Measurements from ENCODE around the gene PCK1. TPM values are rescaled to one million over a fixed set of nuclear protein-coding genes. Genes with fewer than 3 reads are reported as not detected.

Gene PCK1
- total RNA-seq, 4 donors from 2014 or later: 0.10 to 3.2 (median 1.7) TPM

GRCh38 chr20:57556980-57557274, 4.0 kb upstream of the PCK1 start:
- Histone ChIP-seq H3K4me3 (no peak overlapping the region), H3K36me3 (no peaks in the 10 kb centered on the region), H3K27ac (no peak overlapping the region), H3K4me1 (peaks cover 0 to 9% of the 10 kb centered on the region in 2 donors), H3K27me3 (peaks cover 0 to 8% (median 3%) of the 10 kb centered on the region in 3 donors), H3K9me3 (no peaks in the 10 kb centered on the region)
- no peak for TF ChIP-seq POLR2A (IDR thresholded peaks at IDR 0.05)
- TF ChIP-seq, protein P1, sequence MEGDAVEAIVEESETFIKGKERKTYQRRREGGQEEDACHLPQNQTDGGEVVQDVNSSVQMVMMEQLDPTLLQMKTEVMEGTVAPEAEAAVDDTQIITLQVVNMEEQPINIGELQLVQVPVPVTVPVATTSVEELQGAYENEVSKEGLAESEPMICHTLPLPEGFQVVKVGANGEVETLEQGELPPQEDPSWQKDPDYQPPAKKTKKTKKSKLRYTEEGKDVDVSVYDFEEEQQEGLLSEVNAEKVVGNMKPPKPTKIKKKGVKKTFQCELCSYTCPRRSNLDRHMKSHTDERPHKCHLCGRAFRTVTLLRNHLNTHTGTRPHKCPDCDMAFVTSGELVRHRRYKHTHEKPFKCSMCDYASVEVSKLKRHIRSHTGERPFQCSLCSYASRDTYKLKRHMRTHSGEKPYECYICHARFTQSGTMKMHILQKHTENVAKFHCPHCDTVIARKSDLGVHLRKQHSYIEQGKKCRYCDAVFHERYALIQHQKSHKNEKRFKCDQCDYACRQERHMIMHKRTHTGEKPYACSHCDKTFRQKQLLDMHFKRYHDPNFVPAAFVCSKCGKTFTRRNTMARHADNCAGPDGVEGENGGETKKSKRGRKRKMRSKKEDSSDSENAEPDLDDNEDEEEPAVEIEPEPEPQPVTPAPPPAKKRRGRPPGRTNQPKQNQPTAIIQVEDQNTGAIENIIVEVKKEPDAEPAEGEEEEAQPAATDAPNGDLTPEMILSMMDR (IDR thresholded peaks at IDR 0.05 in 4 of 5, conservative IDR thresholded peaks at IDR 0.05 in 1 of 5): no peak
- intact Hi-C loops (cut with DNase I; ENCODE audit: low total_unique reads) (no loop called here), in situ Hi-C loops (cut with MboI; ENCODE audit: low sequenced_read_pairs in 4 of 4) (no loop called here)
- ATAC-seq: no peak
- no peak for DNase-seq

- no peak for ATAC-seq
- no peak for TF ChIP-seq POLR2A (IDR thresholded peaks at IDR 0.05)
- TF ChIP-seq, protein P1 (IDR thresholded peaks at IDR 0.05 in 4 of 5, conservative IDR thresholded peaks at IDR 0.05 in 1 of 5): no peak
- in situ Hi-C loops (cut with MboI; ENCODE audit: low sequenced_read_pairs in 4 of 4): no loop called here
Measured at GRCh38 chr20:57557926-57558613, 2.8 kb upstream of the PCK1 start.

DNA sequence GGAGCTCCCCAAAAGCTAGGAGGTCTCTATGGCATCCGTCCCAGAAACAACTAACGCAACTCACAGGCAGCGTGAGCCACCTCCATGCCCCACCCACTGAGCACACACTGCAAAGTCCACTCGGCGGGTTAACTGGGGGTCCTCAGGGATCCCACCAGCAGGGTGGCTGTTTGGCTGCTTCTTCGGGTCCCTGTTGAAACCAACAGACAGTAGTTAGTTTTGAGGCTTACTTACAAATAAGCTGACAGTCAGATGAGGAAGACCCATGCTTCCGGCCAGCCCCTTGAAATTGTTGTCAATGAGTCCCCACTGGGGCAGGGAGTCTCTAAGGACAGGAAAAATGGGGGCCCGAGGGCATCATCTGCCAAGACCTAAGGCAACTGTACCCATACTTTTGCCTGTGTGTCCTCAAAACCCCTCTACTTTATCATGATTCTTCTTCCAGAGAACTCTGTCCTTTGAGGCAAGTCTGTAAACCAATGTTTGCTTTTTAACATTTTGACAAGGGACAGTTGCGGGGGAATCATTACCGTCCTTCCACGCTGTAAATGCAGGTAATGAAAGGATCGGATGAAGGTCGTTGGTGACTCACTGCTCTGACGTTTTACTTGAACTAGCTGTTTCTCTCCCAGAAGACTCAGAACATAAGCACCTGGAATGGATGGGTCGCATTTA, 2.2 kb upstream of the PCK1 start:
- no peaks in the 10 kb centered on the region for H3K36me3 ChIP-seq
- H3K4me1 ChIP-seq: peaks cover 0 to 2% of the 10 kb centered on the region in 2 donors
- H3K27ac ChIP-seq: no peak overlapping the region
- peaks cover 0 to 8% (median 3%) of the 10 kb centered on the region in 3 donors for H3K27me3 ChIP-seq
- H3K9me3 ChIP-seq: no peaks in the 10 kb centered on the region
- H3K4me3 ChIP-seq: no peak overlapping the region
- ATAC-seq: no peak
- intact Hi-C loops (cut with DNase I; ENCODE audit: low total_unique reads) (no loop called here), in situ Hi-C loops (cut with MboI; ENCODE audit: low sequenced_read_pairs in 4 of 4) (no loop called here)
- no peak for DNase-seq
- TF ChIP-seq, protein P1 (IDR thresholded peaks at IDR 0.05 in 4 of 5, conservative IDR thresholded peaks at IDR 0.05 in 1 of 5): no peak
- TF ChIP-seq POLR2A (IDR thresholded peaks at IDR 0.05): no peak

More at GRCh38 chr20:57557926-57558613, 2.8 kb upstream of the PCK1 start:
- intact Hi-C loops (cut with DNase I; ENCODE audit: low total_unique reads): no loop called here
- Histone ChIP-seq H3K27ac (no peak overlapping the region), H3K4me3 (no peak overlapping the region), H3K36me3 (no peaks in the 10 kb centered on the region), H3K27me3 (peaks cover 0 to 8% (median 3%) of the 10 kb centered on the region in 3 donors), H3K9me3 (no peaks in the 10 kb centered on the region), H3K4me1 (peaks cover 0 to 9% of the 10 kb centered on the region in 2 donors)
- no peak for DNase-seq

DNA sequence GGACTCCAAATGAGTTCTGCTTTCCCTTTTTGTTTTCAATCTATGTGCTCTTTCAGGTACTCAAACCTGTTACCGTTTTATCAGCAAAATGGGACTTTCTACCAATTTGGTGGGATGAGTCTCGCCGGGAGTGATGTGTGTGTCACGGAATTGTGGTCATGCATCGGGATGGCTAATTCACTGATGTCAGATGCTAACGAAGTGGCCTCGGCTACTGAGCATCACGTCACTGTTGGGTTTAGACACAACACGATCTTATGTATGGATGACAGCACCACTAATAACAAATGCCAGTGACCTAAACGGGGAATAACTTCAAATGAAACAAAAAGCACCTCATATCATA, 1.6 kb upstream of the PCK1 start:
- Histone ChIP-seq H3K9me3 (no peaks in the 10 kb centered on the region), H3K4me3 (no peak overlapping the region), H3K27ac (no peak overlapping the region), H3K27me3 (peaks cover 0 to 8% (median 3%) of the 10 kb centered on the region in 3 donors), H3K36me3 (no peaks in the 10 kb centered on the region), H3K4me1 (no peaks in the 10 kb centered on the region)
- ATAC-seq (no peak), DNase-seq (no peak)
- intact Hi-C loops (cut with DNase I; ENCODE audit: low total_unique reads): no loop called here
- in situ Hi-C loops (cut with MboI; ENCODE audit: low sequenced_read_pairs in 4 of 4): no loop called here
- no peak for TF ChIP-seq POLR2A (IDR thresholded peaks at IDR 0.05)

- Histone ChIP-seq H3K4me1 (no peaks in the 10 kb centered on the region), H3K27me3 (peaks cover 0 to 8% (median 3%) of the 10 kb centered on the region in 3 donors), H3K36me3 (no peaks in the 10 kb centered on the region), H3K9me3 (no peaks in the 10 kb centered on the region), H3K4me3 (no peak overlapping the region), H3K27ac (no peak overlapping the region)
- TF ChIP-seq POLR2A (IDR thresholded peaks at IDR 0.05): no peak
- TF ChIP-seq, protein P1 (IDR thresholded peaks at IDR 0.05 in 4 of 5, conservative IDR thresholded peaks at IDR 0.05 in 1 of 5): no peak
- ATAC-seq (no peak), DNase-seq (no peak)
- intact Hi-C loops (cut with DNase I; ENCODE audit: low total_unique reads) (no loop called here), in situ Hi-C loops (cut with MboI; ENCODE audit: low sequenced_read_pairs in 4 of 4) (no loop called here)
Measured at GRCh38 chr20:57559658-57560553, 1.0 kb upstream of the PCK1 start.

All from gastrocnemius medialis (tissue), 4 donors.